Astrocyte (in vitro differentiated cells and primary cell): ENCODE results near the gene TRMT2A.

Experiments
- EZH2 ChIP-seq: IDR thresholded peaks from 2 replicates; pipeline ENCODE4 v1.6.1; 2012; ENCODE audit warnings: mild to moderate bottlenecking, low read length, inconsistent platforms; ENCODE audit not compliant: insufficient read depth
- TF ChIP-seq, protein P1 (sequence below): IDR thresholded peaks from 2 replicates; pipeline ENCODE4 v1.5.1; 2011; ENCODE audit warnings: low read depth, mild to moderate bottlenecking, inconsistent platforms, low read length, moderate library complexity; ENCODE audit not compliant: insufficient read depth

DNA sequence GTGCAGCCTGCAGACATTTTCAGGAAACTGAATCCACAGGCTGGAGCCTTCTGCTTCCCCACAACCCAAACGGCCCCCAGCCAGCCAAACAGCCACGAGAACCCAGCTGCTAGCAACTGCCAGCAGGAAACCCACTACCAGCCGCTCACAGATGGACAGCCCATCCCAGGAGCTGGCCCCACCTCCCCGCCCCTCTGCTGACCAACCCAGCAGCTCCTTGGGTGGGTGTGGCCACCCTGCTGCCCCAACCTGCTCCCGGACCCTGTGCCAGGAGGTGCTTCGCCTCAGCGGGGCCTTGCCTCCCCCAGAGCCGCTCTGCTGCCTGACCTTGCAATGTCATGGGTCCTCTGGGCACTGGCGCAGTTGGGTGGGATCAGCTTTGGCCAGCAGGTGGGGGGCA, 42.0 kb upstream of the TRMT2A start:
- TF ChIP-seq, protein P1, sequence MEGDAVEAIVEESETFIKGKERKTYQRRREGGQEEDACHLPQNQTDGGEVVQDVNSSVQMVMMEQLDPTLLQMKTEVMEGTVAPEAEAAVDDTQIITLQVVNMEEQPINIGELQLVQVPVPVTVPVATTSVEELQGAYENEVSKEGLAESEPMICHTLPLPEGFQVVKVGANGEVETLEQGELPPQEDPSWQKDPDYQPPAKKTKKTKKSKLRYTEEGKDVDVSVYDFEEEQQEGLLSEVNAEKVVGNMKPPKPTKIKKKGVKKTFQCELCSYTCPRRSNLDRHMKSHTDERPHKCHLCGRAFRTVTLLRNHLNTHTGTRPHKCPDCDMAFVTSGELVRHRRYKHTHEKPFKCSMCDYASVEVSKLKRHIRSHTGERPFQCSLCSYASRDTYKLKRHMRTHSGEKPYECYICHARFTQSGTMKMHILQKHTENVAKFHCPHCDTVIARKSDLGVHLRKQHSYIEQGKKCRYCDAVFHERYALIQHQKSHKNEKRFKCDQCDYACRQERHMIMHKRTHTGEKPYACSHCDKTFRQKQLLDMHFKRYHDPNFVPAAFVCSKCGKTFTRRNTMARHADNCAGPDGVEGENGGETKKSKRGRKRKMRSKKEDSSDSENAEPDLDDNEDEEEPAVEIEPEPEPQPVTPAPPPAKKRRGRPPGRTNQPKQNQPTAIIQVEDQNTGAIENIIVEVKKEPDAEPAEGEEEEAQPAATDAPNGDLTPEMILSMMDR = no peak
- TF ChIP-seq EZH2 = no peak
